AG09309 (cell line): Measurements from ENCODE around the gene ARID3B.

Experiments
- DNase-seq: peaks from one replicate; pipeline ENCODE4 v3.0.0-alpha.2; 2010; ENCODE audit warnings: low read depth
- H3K4me3 ChIP-seq: 2 replicates; pipeline ENCODE4 v1.5.1; 2011; ENCODE audit warnings: mild to moderate bottlenecking, low read depth, low read length, moderate library complexity; ENCODE audit not compliant: control insufficient read depth
- CTCF ChIP-seq: IDR thresholded peaks from 2 replicates; pipeline ENCODE4 v1.5.1; 2011; ENCODE audit warnings: mild to moderate bottlenecking, low read depth, low read length, inconsistent platforms; ENCODE audit not compliant: insufficient read depth, control insufficient read depth; ENCODE audit errors: missing control alignments

The ARID3B gene

DNA sequence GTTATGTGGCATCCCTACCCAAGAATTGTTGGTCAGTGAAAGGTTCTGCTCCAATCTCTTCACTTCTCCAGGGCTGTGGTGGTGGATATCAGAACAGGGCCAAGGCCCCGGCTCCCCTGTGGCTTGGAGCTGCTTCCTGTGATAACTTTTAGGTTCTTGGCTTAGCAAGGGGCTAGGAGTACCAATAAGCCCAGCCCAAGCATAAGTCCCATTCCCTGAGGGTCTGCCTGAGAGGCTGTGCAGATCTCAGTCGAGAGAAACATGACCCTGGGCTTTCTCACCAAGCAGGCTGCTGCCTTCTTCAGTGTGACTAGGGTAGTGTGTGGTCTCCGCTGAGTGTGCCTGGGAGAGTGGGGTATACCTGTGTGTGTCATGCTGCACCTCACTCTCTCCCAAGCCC, 81.7 kb downstream of the ARID3B start:
- DNase-seq: no peak
- TF ChIP-seq CTCF: no peak
- H3K4me3 ChIP-seq: no peak overlapping the region

DNA sequence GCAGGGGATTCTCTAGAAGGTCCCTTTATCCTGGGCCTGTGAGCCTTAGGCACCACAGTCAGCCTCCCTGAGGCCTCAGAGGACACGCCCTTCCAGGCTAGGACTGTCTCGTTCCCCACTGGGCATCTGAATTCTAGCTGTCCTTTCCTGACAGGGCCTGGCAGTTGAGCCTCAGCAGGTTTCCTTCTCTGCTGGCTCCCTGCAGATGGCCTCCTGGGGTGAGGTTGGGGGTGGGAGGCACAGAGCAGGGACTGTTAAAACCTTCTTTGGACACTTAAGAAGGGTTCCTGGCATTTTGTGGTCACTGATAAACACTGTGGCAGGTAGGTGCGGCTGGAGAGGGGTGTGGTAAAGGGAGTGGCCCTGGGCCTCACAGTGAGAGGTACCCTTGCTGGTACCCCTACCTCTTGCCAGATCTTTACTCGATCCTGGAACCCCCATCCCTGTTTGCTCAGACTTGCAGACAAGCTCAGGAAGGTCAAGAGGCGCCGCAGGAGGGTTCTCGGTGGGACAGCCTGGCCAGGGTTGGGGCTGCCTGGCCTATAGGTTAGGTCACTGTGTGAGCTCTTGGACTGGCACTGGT, 83.1 kb downstream of the ARID3B start:
- TF ChIP-seq CTCF: no peak
- DNase-seq: no peak
- no peak overlapping the region for H3K4me3 ChIP-seq

- no peak overlapping the region for H3K4me3 ChIP-seq
- no peak for TF ChIP-seq CTCF
- DNase-seq: no peak
These were observed 84.7 kb downstream of the ARID3B start for GRCh38 chr15:74625693-74626092.

DNA sequence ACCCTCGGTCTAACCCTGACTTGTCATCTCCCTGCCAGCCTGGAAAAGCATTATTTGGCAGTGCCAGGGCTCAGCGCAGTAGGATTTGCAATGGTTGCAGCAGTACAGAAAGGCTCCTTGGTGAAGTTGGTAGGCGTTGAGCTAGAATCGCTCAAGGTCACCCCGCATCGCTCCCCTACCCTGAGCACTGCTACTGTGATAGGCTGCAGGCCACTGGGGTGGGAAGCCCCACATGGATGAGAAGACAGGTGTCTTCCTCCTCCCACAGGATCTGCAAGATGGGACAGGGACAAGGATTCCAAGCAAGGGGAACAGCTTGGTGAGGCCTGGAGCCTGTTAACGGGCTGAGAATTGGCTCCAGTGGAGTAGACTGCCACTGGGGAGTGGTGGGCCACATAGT, 85.3 kb downstream of the ARID3B start:
- no peak overlapping the region for H3K4me3 ChIP-seq
- DNase-seq: no peak
- no peak for TF ChIP-seq CTCF

- no peak for TF ChIP-seq CTCF
- no peak for DNase-seq
- no peak overlapping the region for H3K4me3 ChIP-seq
These were observed 86.0 kb downstream of the ARID3B start for GRCh38 chr15:74626752-74627692.

GRCh38 chr15:74627766-74628165, 86.7 kb downstream of the ARID3B start:
- no peak for TF ChIP-seq CTCF
- DNase-seq: no peak
- H3K4me3 ChIP-seq: no peak overlapping the region
